Esophagus squamous epithelium (tissue), 4 donors: ENCODE measurements around the gene DMBX1.

Experiments used
- POLR2A ChIP-seq, 4 donors: fragments of 450-650 bp; IDR thresholded peaks; one replicate each; pipeline ENCODE4 v1.6.1; 2017; ENCODE audit warnings: antibody characterized with exemption in 4 of 4, mild to moderate bottlenecking in 4 of 4, moderate library complexity in 3 of 4
- TF ChIP-seq, protein P1 (sequence below), 6 experiments: fragments of 450-650 bp in 4 of 6; fragments of 200-600 bp in 2 of 6; sonication (generic) in 2 of 6; IDR thresholded peaks; one replicate each; pipeline ENCODE4 v1.5.1; 2016 to 2019; ENCODE audit warnings: antibody characterized with exemption in 6 of 6, mild to moderate bottlenecking in 4 of 6, moderate library complexity in 4 of 6

DNA sequence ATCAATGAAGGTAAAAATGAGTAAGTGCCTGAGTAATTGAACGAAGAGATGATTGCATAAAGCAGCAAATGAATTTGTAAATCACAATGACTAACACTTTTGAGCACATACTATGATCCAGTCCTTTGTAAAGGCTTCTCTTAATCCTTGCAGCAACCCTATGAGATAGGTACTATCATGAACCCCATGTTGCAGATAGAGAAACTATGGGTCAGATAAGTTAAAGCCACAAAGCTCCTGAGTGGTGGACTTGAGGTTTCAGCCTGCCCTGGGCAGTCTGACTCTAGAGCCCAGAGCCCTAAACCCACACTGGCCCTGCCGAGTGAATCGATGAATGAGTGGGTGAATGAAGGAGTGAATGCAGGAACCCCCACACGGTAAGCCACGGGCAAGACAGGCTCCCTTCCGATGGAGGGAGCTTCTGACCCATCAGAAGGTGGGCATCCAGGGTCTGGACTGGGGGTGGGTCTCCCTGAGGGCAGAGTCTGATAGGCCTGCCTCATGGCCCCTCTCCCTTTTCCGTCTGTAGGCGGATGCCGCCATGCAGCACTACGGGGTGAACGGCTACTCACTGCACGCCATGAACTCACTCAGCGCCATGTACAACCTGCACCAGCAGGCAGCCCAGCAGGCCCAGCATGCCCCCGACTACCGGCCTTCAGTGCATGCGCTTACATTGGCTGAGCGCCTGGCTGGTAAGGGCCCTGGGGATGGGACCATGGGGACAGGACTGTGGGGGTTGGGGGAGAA lies 17.0 kb downstream of the DMBX1 start:
- no peak for TF ChIP-seq POLR2A (IDR thresholded peaks at IDR 0.05)
- TF ChIP-seq, protein P1, sequence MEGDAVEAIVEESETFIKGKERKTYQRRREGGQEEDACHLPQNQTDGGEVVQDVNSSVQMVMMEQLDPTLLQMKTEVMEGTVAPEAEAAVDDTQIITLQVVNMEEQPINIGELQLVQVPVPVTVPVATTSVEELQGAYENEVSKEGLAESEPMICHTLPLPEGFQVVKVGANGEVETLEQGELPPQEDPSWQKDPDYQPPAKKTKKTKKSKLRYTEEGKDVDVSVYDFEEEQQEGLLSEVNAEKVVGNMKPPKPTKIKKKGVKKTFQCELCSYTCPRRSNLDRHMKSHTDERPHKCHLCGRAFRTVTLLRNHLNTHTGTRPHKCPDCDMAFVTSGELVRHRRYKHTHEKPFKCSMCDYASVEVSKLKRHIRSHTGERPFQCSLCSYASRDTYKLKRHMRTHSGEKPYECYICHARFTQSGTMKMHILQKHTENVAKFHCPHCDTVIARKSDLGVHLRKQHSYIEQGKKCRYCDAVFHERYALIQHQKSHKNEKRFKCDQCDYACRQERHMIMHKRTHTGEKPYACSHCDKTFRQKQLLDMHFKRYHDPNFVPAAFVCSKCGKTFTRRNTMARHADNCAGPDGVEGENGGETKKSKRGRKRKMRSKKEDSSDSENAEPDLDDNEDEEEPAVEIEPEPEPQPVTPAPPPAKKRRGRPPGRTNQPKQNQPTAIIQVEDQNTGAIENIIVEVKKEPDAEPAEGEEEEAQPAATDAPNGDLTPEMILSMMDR (IDR thresholded peaks at IDR 0.05): no peak
